ENCODE data around the gene MYO7B.

Gene MYO7B

DNA sequence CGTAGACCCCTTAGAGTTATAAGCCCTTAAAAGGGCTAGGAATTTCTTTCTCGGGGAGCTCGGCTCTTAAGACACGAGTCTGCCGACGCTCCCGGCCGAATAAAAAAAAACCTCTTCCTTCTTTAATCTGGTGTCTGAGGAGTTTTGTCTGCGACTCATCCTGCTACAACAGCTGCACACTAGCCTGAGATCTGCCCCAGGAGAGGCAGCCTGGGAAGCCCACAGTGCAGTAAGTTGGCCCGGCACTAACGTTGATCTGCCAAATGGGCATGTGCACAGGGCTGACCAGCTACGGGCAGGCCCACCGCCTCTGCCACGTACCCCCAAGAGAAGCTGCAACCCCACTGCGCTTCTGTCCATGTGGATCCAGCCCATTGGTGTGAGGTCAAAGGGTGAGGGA lies 148.3 kb downstream of the MYO7B start:
- DNase-seq = no peak

DNA sequence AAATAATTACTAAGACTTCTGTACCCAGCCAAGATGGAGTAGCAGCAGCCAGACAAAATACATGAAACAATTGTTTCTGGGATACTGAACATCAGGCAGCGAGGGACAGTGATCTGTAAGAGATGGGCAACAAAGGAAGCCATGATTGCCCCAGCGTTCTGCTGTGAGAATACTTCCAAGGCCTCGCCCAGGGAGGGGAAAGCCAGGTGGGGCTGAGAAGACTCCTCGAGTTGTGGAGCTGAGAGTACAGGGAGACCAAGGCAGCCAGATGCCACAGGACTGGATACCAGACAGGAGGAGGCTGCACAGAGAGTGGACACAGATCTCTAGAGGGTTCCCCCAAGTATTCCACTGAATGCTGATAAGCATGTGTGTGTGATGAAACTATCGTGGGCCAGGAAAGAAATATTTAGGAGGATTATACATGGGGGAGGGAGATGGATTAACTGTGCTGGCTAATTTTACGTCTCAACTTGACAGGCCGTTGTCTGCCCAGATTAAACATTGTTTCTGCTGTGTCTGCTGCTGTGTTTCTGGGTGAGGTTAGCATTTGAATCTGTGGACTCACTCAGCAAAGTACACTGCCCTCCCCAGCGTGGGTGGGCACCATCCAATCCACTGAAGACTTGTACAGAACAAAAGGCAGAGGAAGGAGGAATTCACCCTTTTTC lies 150.1 kb downstream of the MYO7B start:
- no peak for DNase-seq

Data from SHP77 treated with DMSO at 0.1 percent for 48 hours (cell line).